Measurements from ENCODE around the gene TSTD1.

DNA sequence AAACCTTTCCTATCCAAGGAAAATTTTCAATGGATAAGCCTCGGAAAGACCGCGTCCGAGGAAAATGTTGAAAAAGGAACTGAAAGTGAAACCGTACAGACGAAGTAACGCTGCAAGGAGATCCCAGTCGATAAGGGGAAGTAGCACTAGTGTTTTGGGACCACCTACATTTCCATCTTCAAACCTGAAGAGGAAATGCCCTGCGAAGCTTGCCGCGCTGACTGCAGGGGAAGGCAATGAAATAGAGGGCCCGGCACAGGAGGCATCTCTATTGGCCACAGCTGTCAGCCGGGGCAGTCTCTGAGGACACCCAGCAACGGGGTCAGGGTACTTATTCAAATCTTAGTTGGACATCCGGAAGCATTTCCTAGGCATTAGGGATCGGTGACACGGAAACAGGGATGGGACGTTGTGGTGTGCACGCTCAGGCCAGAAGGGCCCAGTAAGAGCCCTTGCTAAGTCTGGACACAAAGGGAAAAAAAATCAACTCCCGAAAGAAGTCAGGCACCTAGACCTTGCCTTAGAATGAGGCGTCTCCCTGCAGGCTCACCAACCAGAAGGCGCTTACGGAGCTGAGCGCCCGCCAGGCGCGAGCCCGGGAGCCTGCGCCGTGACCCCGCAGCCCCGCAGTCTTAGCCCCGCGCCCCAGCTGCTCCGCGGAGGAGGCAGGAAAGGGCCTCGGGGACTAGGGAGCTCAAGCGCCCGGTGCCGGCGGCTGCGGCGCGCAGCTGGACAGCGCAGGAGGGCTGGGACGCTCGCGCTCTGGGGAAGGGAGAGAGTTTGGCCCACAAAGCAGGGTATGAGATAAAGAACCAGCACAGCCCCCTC is 6.4 kb upstream of the TSTD1 start:
- TF ChIP-seq, protein P1, sequence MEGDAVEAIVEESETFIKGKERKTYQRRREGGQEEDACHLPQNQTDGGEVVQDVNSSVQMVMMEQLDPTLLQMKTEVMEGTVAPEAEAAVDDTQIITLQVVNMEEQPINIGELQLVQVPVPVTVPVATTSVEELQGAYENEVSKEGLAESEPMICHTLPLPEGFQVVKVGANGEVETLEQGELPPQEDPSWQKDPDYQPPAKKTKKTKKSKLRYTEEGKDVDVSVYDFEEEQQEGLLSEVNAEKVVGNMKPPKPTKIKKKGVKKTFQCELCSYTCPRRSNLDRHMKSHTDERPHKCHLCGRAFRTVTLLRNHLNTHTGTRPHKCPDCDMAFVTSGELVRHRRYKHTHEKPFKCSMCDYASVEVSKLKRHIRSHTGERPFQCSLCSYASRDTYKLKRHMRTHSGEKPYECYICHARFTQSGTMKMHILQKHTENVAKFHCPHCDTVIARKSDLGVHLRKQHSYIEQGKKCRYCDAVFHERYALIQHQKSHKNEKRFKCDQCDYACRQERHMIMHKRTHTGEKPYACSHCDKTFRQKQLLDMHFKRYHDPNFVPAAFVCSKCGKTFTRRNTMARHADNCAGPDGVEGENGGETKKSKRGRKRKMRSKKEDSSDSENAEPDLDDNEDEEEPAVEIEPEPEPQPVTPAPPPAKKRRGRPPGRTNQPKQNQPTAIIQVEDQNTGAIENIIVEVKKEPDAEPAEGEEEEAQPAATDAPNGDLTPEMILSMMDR (conservative IDR thresholded peaks at IDR 0.05; ENCODE audit: low read length), result no peak
- TF ChIP-seq EZH2phosphoT487 (IDR thresholded peaks at IDR 0.05; ENCODE audit: borderline replicate concordance), result no peak
